Panc1 (cell line): ENCODE results near the gene TSPAN5. TPM values are rescaled to one million over a fixed set of nuclear protein-coding genes. Genes with fewer than 3 reads are reported as not detected.

Source experiments
- ATAC-seq: fragments of 200-7000 bp; cut with Tn5 transposase; 2 replicates; pipeline ENCODE4 v1.9.1; 2020; ENCODE audit warnings: mild to moderate bottlenecking, moderate library complexity
- BruUV-seq: library from RNA; stranded (reverse); fragments of 400-500 nt; replicated peaks from 2 replicates; lab custom pipeline; 2021; lab: Mats Ljungman, UMichigan
- CTCF ChIA-PET: fragments of 300-600 bp; sonication (Branson Sonifier 250); formaldehyde crosslinking; loops from one replicate; lab custom pipeline; 2022; ENCODE audit warnings: antibody characterized with exemption; lab: Charles Lee
- POLR2A ChIA-PET: fragments of 300-600 bp; sonication (Branson Sonifier 250); formaldehyde crosslinking; loops from one replicate; lab custom pipeline; 2022; ENCODE audit warnings: antibody characterized with exemption; lab: Charles Lee
- DNase-seq: peaks from one replicate; pipeline ENCODE4 v3.0.0-alpha.2; 2010; ENCODE audit warnings: low read depth, low spot score
- H3K27ac ChIP-seq: 2 replicates; pipeline ENCODE4 v1.5.1; 2011; ENCODE audit warnings: mild to moderate bottlenecking, low read length, inconsistent platforms
- H3K27me3 ChIP-seq: fragments of 200-500 bp; sonication (Bioruptor generic); 2 replicates; pipeline ENCODE4 v1.6.0; 2014; ENCODE audit warnings: low read length, inconsistent platforms; ENCODE audit not compliant: control insufficient read depth, insufficient read depth
- H3K36me3 ChIP-seq: fragments of 200-500 bp; sonication (Bioruptor generic); 2 replicates; pipeline ENCODE4 v1.5.1; 2014; ENCODE audit warnings: inconsistent platforms, mild to moderate bottlenecking, low read length, moderate library complexity; ENCODE audit not compliant: control insufficient read depth, insufficient read depth
- H3K4me1 ChIP-seq: 2 replicates; pipeline ENCODE4 v1.5.1; 2011; ENCODE audit warnings: inconsistent platforms, mild to moderate bottlenecking, low read length, moderate library complexity; ENCODE audit not compliant: control insufficient read depth, insufficient read depth
- H3K4me3 ChIP-seq, 2 experiments: 2 replicates each; pipeline ENCODE4 v1.5.1; 2011 to 2012; ENCODE audit warnings: low read depth in 2 of 2, low read length in 2 of 2, mild to moderate bottlenecking in 2 of 2, inconsistent platforms in 1 of 2, moderate library complexity in 1 of 2
- H3K9me3 ChIP-seq: fragments of 200-500 bp; sonication (Bioruptor generic); 2 replicates; pipeline ENCODE4 v1.5.1; 2014; ENCODE audit warnings: low read depth, mild to moderate bottlenecking, inconsistent platforms, low read length, moderate library complexity; ENCODE audit not compliant: control insufficient read depth, insufficient read depth
- CTCF ChIP-seq: fragments of 450-650 bp; IDR thresholded peaks from 2 replicates; pipeline ENCODE4 v1.5.1; 2017; ENCODE audit warnings: mild to moderate bottlenecking
- POLR2AphosphoS5 ChIP-seq: IDR thresholded peaks from 2 replicates; pipeline ENCODE4 v1.6.1; 2012; ENCODE audit warnings: mild to moderate bottlenecking, low read depth, low read length, moderate library complexity
- REST ChIP-seq, 2 experiments: IDR thresholded peaks; 2 replicates each; pipeline ENCODE4 v1.6.1; 2011 to 2012; ENCODE audit warnings: low read depth in 2 of 2, control low read depth in 1 of 2, low read length in 1 of 2, mild to moderate bottlenecking in 1 of 2, moderate library complexity in 1 of 2; ENCODE audit not compliant: insufficient read depth in 1 of 2
- SIN3A ChIP-seq: IDR thresholded peaks from 2 replicates; pipeline ENCODE4 v1.6.1; 2012; ENCODE audit warnings: low read depth, mild to moderate bottlenecking, low read length, moderate library complexity, borderline replicate concordance; ENCODE audit not compliant: insufficient read depth
- TCF7L2 ChIP-seq: IDR thresholded peaks from 2 replicates; pipeline ENCODE4 v1.6.1; 2011; ENCODE audit warnings: mild to moderate bottlenecking, low read depth, low read length, inconsistent platforms
- in situ Hi-C: cut with HindIII; loops from 2 replicates; pipeline ENCODE4 v1.10.0; 2016; ENCODE audit warnings: low sequenced_read_pairs, low pct_unique_long_range_greater_than_20kb
- intact Hi-C: fragments of 100-400 bp; cut with micrococcal nuclease; formaldehyde crosslinking; loops from one replicate; pipeline ENCODE4 v1.10.0; 2022; ENCODE audit not compliant: unreplicated experiment
- total RNA-seq: library from RNA; stranded (reverse); gene quantifications from one replicate; pipeline ENCODE4 v1.2.1, GENCODE V29; 2021; ENCODE audit not compliant: unreplicated experiment

The TSPAN5 gene
- total RNA-seq, 1 experiment from 2014 or later, result 61.9 TPM

- BruUV-seq, result no TSS peak
- Histone ChIP-seq H3K4me1 (no peaks in the 10 kb centered on the region), H3K27me3 (no peaks in the 10 kb centered on the region), H3K27ac (no peak overlapping the region), H3K36me3 (no peaks in the 10 kb centered on the region), H3K9me3 (no peaks in the 10 kb centered on the region), H3K4me3 (no peak overlapping the region)
- DNase-seq, result no peak
- no peak for ATAC-seq
- intact Hi-C loops (no loop called here), in situ Hi-C loops (no loop called here)
- POLR2A ChIA-PET, result no interaction called here
- no peak for TF ChIP-seq POLR2AphosphoS5
- no peak for TF ChIP-seq TCF7L2
- TF ChIP-seq SIN3A, result no peak
- TF ChIP-seq CTCF, result no peak
- no peak for TF ChIP-seq REST (IDR thresholded peaks at IDR 0.05; ENCODE audit: insufficient read depth in 1 of 2, low read depth in 2 of 2, low read length in 1 of 2)
- CTCF ChIA-PET, result no interaction called here
Observed at GRCh38 chr4:98444371-98444770, 214.0 kb downstream of the TSPAN5 start.

GRCh38 chr4:98434816-98435215 is 223.6 kb downstream of the TSPAN5 start:
- BruUV-seq, result no TSS peak
- POLR2A ChIA-PET, result no interaction called here

More at GRCh38 chr4:98434816-98435215, 223.6 kb downstream of the TSPAN5 start:
- Histone ChIP-seq H3K27ac (no peak overlapping the region), H3K36me3 (no peaks in the 10 kb centered on the region), H3K27me3 (no peaks in the 10 kb centered on the region), H3K9me3 (no peaks in the 10 kb centered on the region), H3K4me1 (no peaks in the 10 kb centered on the region; the same call in 1 of the 2 replicates), H3K4me3 (no peak overlapping the region)
- no peak for DNase-seq
- in situ Hi-C loops (no loop called here), intact Hi-C loops (no loop called here)
- TF ChIP-seq CTCF (no peak), SIN3A (no peak), REST (IDR thresholded peaks at IDR 0.05; ENCODE audit: insufficient read depth in 1 of 2, low read depth in 2 of 2, low read length in 1 of 2) (no peak), POLR2AphosphoS5 (no peak), TCF7L2 (no peak)
- ATAC-seq, result no peak
- CTCF ChIA-PET, result interaction anchor here (0.7 kb wide), 1 partner anchor 470 kb away, joined by 7 read pairs; no protein-coding TSS in a partner anchor
